GM12801 (cell line): ENCODE results near the gene CNTF.

Experiments used
- CTCF ChIP-seq: IDR thresholded peaks from one replicate; pipeline ENCODE4 v1.5.1; 2011; ENCODE audit warnings: control low read depth; ENCODE audit not compliant: insufficient read length; ENCODE audit errors: extremely low read depth

Gene CNTF

GRCh38 chr11:58626934-58627483, 4.5 kb downstream of the CNTF start:
- TF ChIP-seq CTCF, result no peak

- TF ChIP-seq CTCF, result no peak
These were observed 6.0 kb downstream of the CNTF start for GRCh38 chr11:58628446-58628845.

- TF ChIP-seq CTCF, result no peak
These were observed 7.4 kb downstream of the CNTF start for GRCh38 chr11:58629857-58630256.

GRCh38 chr11:58631378-58631777, 8.9 kb downstream of the CNTF start:
- no peak for TF ChIP-seq CTCF

- TF ChIP-seq CTCF, result no peak
These were observed 10.0 kb downstream of the CNTF start for GRCh38 chr11:58632510-58632909.

- no peak for TF ChIP-seq CTCF
These were observed 14.1 kb downstream of the CNTF start for GRCh38 chr11:58636587-58636986.

GRCh38 chr11:58637371-58637770, 14.9 kb downstream of the CNTF start:
- TF ChIP-seq CTCF, result no peak
